GM23248 (cell line): ENCODE data around the gene ANKUB1.

Source experiments
- EZH2 ChIP-seq: fragments of 200-600 bp; sonication (generic); IDR thresholded peaks from 2 replicates; pipeline ENCODE4 v1.6.1; 2018; ENCODE audit warnings: antibody characterized with exemption, mild to moderate bottlenecking; ENCODE audit not compliant: insufficient read depth, poor library complexity, severe bottlenecking
- EZH2phosphoT487 ChIP-seq: fragments of 200-600 bp; sonication (generic); IDR thresholded peaks from 2 replicates; pipeline ENCODE4 v1.6.1; 2018; ENCODE audit warnings: antibody characterized with exemption, moderate library complexity, mild to moderate bottlenecking, low read depth; ENCODE audit not compliant: insufficient read depth

- TF ChIP-seq EZH2 (no peak), EZH2phosphoT487 (no peak)
Observed at GRCh38 chr3:149764302-149764701, 28.1 kb downstream of the ANKUB1 start.
